Femur (tissue), 1 donor: ENCODE results near the gene DHRS12.

Source experiments
- DNase-seq: peaks from one replicate; pipeline ENCODE4 v3.0.0-alpha.2; 2017

DHRS12 gene

GRCh38 chr13:51806566-51806965 is 2.6 kb upstream of the DHRS12 start:
- no peak for DNase-seq

GRCh38 chr13:51805925-51806324 is 2.0 kb upstream of the DHRS12 start:
- no peak for DNase-seq

GRCh38 chr13:51805313-51805712 is 1.4 kb upstream of the DHRS12 start:
- DNase-seq, result no peak

GRCh38 chr13:51804295-51805172 is 571 bp upstream of the DHRS12 start:
- no peak for DNase-seq

GRCh38 chr13:51802631-51803418 is 1.1 kb downstream of the DHRS12 start:
- no peak for DNase-seq

- peak; percentile 59 for DNase-seq
Measured at GRCh38 chr13:51801631-51802099, 2.3 kb downstream of the DHRS12 start.

GRCh38 chr13:51800486-51800885 is 3.5 kb downstream of the DHRS12 start:
- DNase-seq, result no peak

GRCh38 chr13:51799261-51799660 is 4.7 kb downstream of the DHRS12 start:
- no peak for DNase-seq

GRCh38 chr13:51797664-51798488 is 6.1 kb downstream of the DHRS12 start:
- DNase-seq, result peak; percentile 68

GRCh38 chr13:51796546-51796945 is 7.4 kb downstream of the DHRS12 start:
- DNase-seq, result no peak

- DNase-seq, result no peak
Measured at GRCh38 chr13:51795419-51795818, 8.5 kb downstream of the DHRS12 start.

- no peak for DNase-seq
Measured at GRCh38 chr13:51794964-51795363, 9.0 kb downstream of the DHRS12 start.

GRCh38 chr13:51793570-51794271 is 10.2 kb downstream of the DHRS12 start:
- DNase-seq, result no peak

- no peak for DNase-seq
Measured at GRCh38 chr13:51786425-51787265, 17.3 kb downstream of the DHRS12 start.

- DNase-seq, result no peak
Measured at GRCh38 chr13:51785712-51786424, 18.1 kb downstream of the DHRS12 start.

GRCh38 chr13:51784097-51784496 is 19.9 kb downstream of the DHRS12 start:
- DNase-seq, result no peak

- DNase-seq, result no peak
Measured at GRCh38 chr13:51783428-51784094, 20.4 kb downstream of the DHRS12 start.

GRCh38 chr13:51782026-51782710 is 21.8 kb downstream of the DHRS12 start:
- DNase-seq, result no peak

GRCh38 chr13:51781246-51782022 is 22.5 kb downstream of the DHRS12 start:
- DNase-seq, result no peak
